Measurements from ENCODE around the gene ZSWIM3.

DNA sequence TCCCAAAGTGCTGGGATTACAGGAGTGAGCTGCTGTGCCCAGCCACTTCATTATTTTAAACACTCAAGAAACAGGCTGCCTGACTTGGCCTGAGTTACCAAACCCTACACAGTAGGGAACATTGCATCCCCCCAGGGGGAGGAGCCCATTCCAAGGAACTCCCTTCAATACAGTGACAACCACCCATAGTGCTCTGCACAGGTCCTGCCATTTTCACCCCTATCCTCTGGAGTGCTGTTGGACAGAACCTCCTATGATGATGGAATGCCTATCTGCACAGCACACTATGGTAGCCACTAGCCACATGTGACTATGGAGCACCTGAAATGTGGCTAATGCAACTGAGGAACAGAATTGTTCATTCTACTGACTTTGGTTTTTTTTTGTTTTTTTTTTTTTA is 12.0 kb upstream of the ZSWIM3 start:
- TF ChIP-seq, protein P1, sequence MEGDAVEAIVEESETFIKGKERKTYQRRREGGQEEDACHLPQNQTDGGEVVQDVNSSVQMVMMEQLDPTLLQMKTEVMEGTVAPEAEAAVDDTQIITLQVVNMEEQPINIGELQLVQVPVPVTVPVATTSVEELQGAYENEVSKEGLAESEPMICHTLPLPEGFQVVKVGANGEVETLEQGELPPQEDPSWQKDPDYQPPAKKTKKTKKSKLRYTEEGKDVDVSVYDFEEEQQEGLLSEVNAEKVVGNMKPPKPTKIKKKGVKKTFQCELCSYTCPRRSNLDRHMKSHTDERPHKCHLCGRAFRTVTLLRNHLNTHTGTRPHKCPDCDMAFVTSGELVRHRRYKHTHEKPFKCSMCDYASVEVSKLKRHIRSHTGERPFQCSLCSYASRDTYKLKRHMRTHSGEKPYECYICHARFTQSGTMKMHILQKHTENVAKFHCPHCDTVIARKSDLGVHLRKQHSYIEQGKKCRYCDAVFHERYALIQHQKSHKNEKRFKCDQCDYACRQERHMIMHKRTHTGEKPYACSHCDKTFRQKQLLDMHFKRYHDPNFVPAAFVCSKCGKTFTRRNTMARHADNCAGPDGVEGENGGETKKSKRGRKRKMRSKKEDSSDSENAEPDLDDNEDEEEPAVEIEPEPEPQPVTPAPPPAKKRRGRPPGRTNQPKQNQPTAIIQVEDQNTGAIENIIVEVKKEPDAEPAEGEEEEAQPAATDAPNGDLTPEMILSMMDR (IDR thresholded peaks at IDR 0.05; ENCODE audit: poor library complexity, severe bottlenecking): no peak
- no peak for TF ChIP-seq TAF1 (IDR thresholded peaks at IDR 0.05; ENCODE audit: low read depth)

All from neural cell (in vitro differentiated cells).